GM12892 (cell line): ENCODE data around the gene PDE4C.

ENCODE experiments used
- DNase-seq: peaks from one replicate; pipeline ENCODE4 v3.0.0; 2011; ENCODE audit not compliant: insufficient read length
- FAIRE-seq: peaks from 2 replicates; lab custom pipeline; 2011; peaks lifted over from hg19 to GRCh38; lab: Jason Lieb, UNC
- POLR2A ChIP-seq: IDR thresholded peaks from 2 replicates; pipeline ENCODE4 v1.6.1; 2011; ENCODE audit warnings: low read depth, low read length, control low read depth
- POLR2AphosphoS5 ChIP-seq: IDR thresholded peaks from 2 replicates; pipeline ENCODE4 v1.6.1; 2011; ENCODE audit warnings: low read depth, low read length, control low read depth
- TAF1 ChIP-seq: IDR thresholded peaks from 2 replicates; pipeline ENCODE4 v1.6.1; 2011; ENCODE audit warnings: low read depth, mild to moderate bottlenecking, control low read depth, low read length, borderline replicate concordance

The PDE4C gene

DNA sequence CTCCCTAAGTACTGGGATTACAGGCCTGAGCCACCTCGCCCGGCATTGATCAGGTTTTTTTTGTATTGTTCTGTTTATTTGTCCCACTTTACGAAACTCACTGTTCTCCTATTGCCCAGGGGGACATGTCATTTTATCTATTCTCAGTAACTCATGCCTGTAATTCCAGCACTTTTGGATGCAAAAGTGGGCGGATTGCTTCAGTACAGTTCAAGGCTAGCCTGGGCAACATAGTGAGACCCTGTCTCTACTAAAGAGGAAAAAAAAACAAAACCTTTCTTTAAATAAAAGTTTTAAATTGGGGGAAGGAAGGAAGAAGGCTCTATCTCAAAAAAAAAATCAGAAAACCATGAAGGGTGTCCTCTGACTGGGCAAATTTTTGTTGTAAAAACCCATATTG, 36.0 kb downstream of the PDE4C start:
- no peak for DNase-seq
- TF ChIP-seq POLR2A = no peak
- TF ChIP-seq TAF1 = no peak
- no peak for TF ChIP-seq POLR2AphosphoS5
- FAIRE-seq = no peak

DNA sequence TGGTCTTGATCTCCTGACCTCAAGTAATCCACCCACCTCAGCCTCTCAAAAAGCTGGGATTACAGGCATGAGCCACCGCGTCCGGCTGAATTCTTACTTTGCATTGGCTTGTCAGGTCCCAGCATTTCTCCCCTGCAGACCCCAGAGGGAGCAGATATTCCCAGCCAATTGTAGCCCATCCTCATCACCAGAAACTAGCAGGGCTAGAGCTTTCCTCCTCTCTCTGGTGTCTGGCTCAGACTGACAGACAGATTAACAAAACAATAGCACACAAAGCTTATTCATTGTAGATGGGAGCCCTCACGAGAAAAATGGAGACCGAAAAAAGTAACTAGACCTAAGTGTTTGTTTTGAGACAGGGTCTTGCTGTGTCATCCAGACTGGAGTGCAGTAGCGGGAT, 40.7 kb downstream of the PDE4C start:
- DNase-seq (no peak), FAIRE-seq (no peak)
- TF ChIP-seq POLR2AphosphoS5 (no peak), TAF1 (no peak), POLR2A (no peak)

DNA sequence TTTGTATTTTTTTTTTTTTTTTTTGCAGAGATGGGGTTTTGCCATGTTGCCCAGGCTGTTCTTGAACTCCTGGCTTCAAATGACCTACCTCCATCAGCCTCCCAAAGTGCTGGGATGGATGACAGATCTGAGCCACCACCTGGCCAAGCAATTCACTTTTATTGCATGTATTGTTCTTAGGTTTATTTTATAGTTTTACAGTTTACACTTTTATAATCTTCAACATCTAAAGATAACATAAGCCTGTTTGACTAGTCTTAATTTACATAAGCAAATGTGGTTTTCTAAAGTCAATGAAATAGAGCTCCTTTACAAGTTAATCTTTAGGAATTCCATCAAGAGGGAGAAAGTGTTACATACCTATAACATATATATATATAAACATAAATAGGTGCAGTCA, 42.7 kb downstream of the PDE4C start:
- FAIRE-seq (no peak), DNase-seq (no peak)

DNA sequence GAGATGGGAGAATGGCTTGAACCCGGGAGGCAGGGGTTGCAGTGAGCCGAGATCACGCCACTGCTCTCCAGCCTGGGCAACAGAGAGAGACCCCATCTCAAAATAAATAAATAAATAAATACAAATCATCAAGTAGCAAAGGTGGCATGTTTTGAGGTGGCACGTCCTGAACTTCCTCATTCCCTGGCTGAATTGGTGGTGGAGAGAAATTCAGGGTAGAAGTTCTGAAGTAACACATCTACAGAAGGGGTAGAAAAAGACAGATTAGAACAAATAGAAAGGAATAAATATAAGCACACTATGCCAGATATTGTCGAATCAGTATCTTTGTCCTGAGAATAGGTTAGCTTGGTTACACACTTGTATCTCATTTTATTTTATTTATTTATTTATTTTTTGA, 46.3 kb downstream of the PDE4C start:
- FAIRE-seq = no peak
- TF ChIP-seq POLR2AphosphoS5 (no peak), POLR2A (no peak), TAF1 (no peak)
- no peak for DNase-seq

More for the DNA sequence above, 42.7 kb downstream of the PDE4C start:
- TF ChIP-seq POLR2A = no peak
- TF ChIP-seq POLR2AphosphoS5 = no peak
- no peak for TF ChIP-seq TAF1

DNA sequence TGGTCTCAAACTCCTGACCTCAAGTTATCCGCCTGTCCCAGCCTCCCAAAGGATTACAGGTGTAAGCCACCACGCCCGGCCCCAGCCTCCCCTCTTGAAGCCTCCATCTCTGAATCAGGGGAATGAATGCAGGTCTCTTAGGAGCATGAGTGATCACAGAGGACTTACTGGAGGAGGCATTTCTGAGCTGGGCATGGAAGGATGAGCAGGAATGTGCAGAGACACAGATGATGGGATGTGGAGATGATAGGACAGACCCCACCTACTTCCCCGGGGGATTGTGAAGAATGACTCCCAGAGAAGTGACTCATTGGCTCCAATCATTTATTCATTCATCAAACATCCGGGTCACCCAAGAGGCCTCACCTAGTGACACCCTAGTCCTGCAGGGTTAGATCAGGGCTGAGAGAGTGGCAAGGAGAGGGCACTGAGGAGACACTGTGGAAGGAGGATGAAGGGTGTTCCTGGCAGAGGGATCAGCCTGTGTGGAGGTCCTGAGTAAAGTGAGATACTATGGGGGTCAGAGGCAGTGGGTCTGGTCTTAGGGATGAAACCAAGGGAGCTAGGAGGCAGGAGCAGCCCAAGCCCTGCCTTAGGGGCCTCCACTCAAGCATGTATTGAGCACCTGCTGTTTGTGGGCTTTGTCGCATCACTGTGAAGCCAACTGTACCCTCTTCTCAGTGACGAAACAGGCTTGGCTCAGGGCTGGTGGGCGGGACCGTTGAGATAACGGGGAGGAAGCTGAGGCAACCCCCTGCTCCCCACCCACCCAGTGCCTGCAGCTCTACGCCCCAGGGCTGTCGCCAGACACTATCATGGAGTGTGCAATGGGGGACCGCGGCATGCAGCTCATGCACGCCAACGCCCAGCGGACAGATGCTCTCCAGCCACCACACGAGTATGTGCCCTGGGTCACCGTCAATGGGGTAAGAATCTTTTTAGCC, 49.6 kb downstream of the PDE4C start:
- FAIRE-seq = no peak
- TF ChIP-seq POLR2AphosphoS5 (no peak), TAF1 (no peak), POLR2A (no peak)

DNA sequence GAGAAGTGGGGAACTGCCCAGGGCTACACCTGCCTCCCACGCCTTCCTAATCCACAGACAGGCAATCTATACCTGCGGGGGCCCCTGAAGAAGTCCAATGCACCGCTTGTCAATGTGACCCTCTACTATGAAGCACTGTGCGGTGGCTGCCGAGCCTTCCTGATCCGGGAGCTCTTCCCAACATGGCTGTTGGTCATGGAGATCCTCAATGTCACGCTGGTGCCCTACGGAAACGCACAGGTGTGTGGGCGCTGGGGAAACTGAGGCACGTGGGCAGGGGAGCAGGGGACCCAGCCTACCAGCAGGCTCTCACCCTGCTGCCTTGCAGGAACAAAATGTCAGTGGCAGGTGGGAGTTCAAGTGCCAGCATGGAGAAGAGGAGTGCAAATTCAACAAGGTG, 51.3 kb downstream of the PDE4C start:
- no peak; the same call in 1 of the 2 replicates for TF ChIP-seq POLR2A
- no peak for TF ChIP-seq TAF1
- TF ChIP-seq POLR2AphosphoS5 = no peak
- DNase-seq (no peak), FAIRE-seq (peak; percentile 48)

More for the DNA sequence above, 49.6 kb downstream of the PDE4C start:
- DNase-seq = no peak
